ENCODE data around the gene IQCC. TPM values are rescaled to one million over a fixed set of nuclear protein-coding genes. Genes with fewer than 3 reads are reported as not detected.

Gene IQCC
- total and polyA plus RNA-seq, 7 donors = 0.60 to 3.9 (median 1.8) TPM

DNA sequence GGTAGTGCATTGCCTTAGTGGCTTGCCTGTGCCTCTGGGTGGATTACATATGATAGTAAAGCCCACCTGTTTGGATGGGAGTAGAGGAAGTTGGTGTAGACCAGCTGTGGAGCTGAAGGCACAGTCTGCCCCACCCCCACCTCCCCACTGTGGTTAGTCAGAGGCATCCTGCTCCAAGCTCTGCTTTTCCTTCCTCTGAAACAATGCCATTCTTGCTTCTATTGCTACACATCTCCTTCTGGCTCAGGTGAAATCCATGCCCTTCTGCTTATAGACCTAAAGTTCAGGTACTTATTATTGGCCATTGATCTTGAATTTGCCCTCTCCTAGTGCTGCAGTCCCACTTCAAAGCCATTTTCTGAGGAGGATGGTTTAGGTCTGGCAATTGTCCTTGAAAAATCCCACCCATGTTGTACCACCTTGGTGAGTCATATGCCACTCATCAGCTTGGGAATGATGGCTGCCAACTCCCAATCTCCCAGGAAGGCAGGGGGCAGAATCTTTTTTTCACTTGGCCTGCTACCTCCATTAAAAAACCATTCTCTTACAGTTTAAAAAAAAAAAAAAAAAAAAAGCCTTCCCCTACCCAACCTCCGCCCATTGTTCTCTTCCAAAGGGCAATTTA, 32.7 kb upstream of the IQCC start:
- Histone ChIP-seq H3K27ac (no peak overlapping the region), H3K9me3 (no peaks in the 10 kb centered on the region), H3K4me3 (no peak overlapping the region), H3K36me3 (peaks cover 13 to 62% (median 38%) of the 10 kb centered on the region in 4 donors), H3K27me3 (no peaks in the 10 kb centered on the region), H3K4me1 (no peaks in the 10 kb centered on the region)
- TF ChIP-seq, protein P1, sequence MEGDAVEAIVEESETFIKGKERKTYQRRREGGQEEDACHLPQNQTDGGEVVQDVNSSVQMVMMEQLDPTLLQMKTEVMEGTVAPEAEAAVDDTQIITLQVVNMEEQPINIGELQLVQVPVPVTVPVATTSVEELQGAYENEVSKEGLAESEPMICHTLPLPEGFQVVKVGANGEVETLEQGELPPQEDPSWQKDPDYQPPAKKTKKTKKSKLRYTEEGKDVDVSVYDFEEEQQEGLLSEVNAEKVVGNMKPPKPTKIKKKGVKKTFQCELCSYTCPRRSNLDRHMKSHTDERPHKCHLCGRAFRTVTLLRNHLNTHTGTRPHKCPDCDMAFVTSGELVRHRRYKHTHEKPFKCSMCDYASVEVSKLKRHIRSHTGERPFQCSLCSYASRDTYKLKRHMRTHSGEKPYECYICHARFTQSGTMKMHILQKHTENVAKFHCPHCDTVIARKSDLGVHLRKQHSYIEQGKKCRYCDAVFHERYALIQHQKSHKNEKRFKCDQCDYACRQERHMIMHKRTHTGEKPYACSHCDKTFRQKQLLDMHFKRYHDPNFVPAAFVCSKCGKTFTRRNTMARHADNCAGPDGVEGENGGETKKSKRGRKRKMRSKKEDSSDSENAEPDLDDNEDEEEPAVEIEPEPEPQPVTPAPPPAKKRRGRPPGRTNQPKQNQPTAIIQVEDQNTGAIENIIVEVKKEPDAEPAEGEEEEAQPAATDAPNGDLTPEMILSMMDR (IDR thresholded peaks at IDR 0.05) = no peak
- TF ChIP-seq POLR2A (IDR thresholded peaks at IDR 0.05) = no peak
- TF ChIP-seq EP300 (IDR thresholded peaks at IDR 0.05) = no peak
- TF ChIP-seq POLR2AphosphoS5 (IDR thresholded peaks at IDR 0.05) = no peak
- intact Hi-C loops (cut with DNase I) = no loop called here
- 89 to 94% methylated on average over 1 of the region's 1 CpG for WGBS, 2 donors
- DNase-seq = no peak

DNA sequence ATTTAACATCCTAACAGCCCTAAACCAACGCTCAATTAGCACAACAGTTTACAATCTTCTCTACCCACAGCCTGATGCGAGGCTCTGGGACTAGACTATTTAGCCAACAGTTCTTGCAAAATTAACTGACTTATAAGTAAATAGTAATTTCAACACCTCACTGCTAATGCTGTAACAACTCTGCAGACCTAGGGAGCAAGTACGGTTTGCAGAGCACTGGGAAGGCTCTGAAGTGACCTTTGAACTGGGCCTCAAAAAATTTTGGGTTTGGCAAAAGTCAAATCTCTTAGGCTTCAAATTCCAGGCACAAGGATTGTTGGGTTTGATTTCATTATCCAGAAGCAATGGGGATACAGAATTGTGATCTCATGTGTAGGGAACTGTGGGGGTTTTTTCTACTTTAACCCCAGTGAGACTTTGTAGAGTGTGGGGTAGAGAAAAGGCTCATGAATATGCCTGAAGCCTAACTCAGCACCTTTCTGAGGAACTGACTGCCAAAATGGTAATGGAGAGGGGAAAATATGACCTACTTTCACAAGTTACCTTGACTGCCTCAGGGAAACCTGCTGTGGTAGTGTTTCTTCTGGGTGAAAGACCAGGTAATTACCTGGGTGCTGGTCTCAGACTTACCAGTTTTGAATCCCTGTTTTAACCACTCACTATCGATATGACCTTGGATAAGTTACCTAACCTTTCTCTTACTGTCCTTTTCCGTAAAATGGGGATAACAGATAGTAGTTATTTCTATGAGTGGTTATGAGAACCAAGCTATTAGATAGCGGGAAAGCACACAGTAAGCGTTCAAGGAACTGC, 26.9 kb upstream of the IQCC start:
- no peaks in the 10 kb centered on the region for H3K27me3 ChIP-seq
- 85 to 87% methylated on average over 7 of the region's 7 CpGs for WGBS, 2 donors
- peak overlapping the region; percentile 90 to 95 (median 92) for H3K27ac ChIP-seq
- H3K4me1 ChIP-seq = peaks cover 0 to 43% (median 38%) of the 10 kb centered on the region in 4 donors
- H3K9me3 ChIP-seq = no peaks in the 10 kb centered on the region
- no peak for TF ChIP-seq POLR2A (IDR thresholded peaks at IDR 0.05)
- TF ChIP-seq EP300 (IDR thresholded peaks at IDR 0.05) = no peak
- TF ChIP-seq, protein P1 (IDR thresholded peaks at IDR 0.05) = no peak
- TF ChIP-seq POLR2AphosphoS5 (IDR thresholded peaks at IDR 0.05) = no peak
- peak overlapping the region; percentile 44 to 75 (median 59) for H3K4me3 ChIP-seq
- peak; percentile 10 for DNase-seq
- peaks cover 0 to 31% (median 7%) of the 10 kb centered on the region in 4 donors for H3K36me3 ChIP-seq
- intact Hi-C loops (cut with DNase I) = loop anchor here (2.0 to 5.0 kb wide), 2 partner anchors 70 to 114 kb away; partner anchors contain the start of genes HDAC1 and KPNA6

GRCh38 chr1:32179193-32179442, 26.4 kb upstream of the IQCC start:
- H3K36me3 ChIP-seq = peaks cover 0 to 31% (median 11%) of the 10 kb centered on the region in 4 donors
- H3K4me3 ChIP-seq = peak overlapping the region; percentile 44 to 75 (median 59)
- TF ChIP-seq POLR2AphosphoS5 (IDR thresholded peaks at IDR 0.05) = no peak
- TF ChIP-seq POLR2A (IDR thresholded peaks at IDR 0.05) = no peak
- TF ChIP-seq, protein P1 (IDR thresholded peaks at IDR 0.05) = no peak
- no peak for TF ChIP-seq EP300 (IDR thresholded peaks at IDR 0.05)
- peaks cover 0 to 48% (median 44%) of the 10 kb centered on the region in 4 donors for H3K4me1 ChIP-seq
- peak overlapping the region; percentile 90 to 95 (median 92) for H3K27ac ChIP-seq
- intact Hi-C loops (cut with DNase I) = loop anchor here (2.0 to 5.0 kb wide), 2 partner anchors 70 to 113 kb away; partner anchors contain the start of genes HDAC1 and KPNA6
- no peaks in the 10 kb centered on the region for H3K27me3 ChIP-seq
- H3K9me3 ChIP-seq = no peaks in the 10 kb centered on the region
- peak; percentile 70 for DNase-seq
- WGBS, 2 donors = 15 to 22% methylated on average over 7 of the region's 7 CpGs

GRCh38 chr1:32179443-32180185, 25.9 kb upstream of the IQCC start, which contains the start of gene TXLNA:
TSS of gene TXLNA (plus strand) at chr1:32179675. CDS start at chr1:32180346, 671 bp downstream.
- Histone ChIP-seq H3K27me3 (no peaks in the 10 kb centered on the region), H3K27ac (peak within 1 kb of the TSS; percentile 90 to 95 (median 92)), H3K4me3 (peak within 1 kb of the TSS; percentile 44 to 75 (median 59)), H3K9me3 (no peaks in the 10 kb centered on the region), H3K36me3 (peaks cover 0 to 34% (median 16%) of the 10 kb centered on the region in 4 donors), H3K4me1 (peaks cover 0 to 53% (median 49%) of the 10 kb centered on the region in 4 donors)
- WGBS, 2 donors = 0% methylated on average over 79 of the region's 79 CpGs
- DNase-seq = peak; percentile 98
- intact Hi-C loops (cut with DNase I) = loop anchor here (1.0 to 5.0 kb wide), 4 partner anchors 43 to 167 kb away; partner anchors contain the start of genes EIF3I, HDAC1, KHDRBS1 and KPNA6
- TF ChIP-seq POLR2A (IDR thresholded peaks at IDR 0.05) = peak; percentile 72 to 78
- no peak for TF ChIP-seq EP300 (IDR thresholded peaks at IDR 0.05)
- TF ChIP-seq, protein P1 (IDR thresholded peaks at IDR 0.05) = no peak
- peak; percentile 72 to 91 (median 86) for TF ChIP-seq POLR2AphosphoS5 (IDR thresholded peaks at IDR 0.05)
